GM13977 (cell line): Measurements from ENCODE around the gene NOB1.

Experiments
- DNase-seq: peaks from one replicate; pipeline ENCODE4 v3.0.0; 2012; ENCODE audit warnings: low spot score
- in situ Hi-C: fragments of 300-500 bp; cut with MboI; formaldehyde crosslinking; loops from one replicate; pipeline ENCODE4 v1.12.0; 2022; ENCODE audit warnings: low sequenced_read_pairs, low pct_unique_long_range_greater_than_20kb, mixed read lengths, inconsistent platforms; ENCODE audit not compliant: unreplicated experiment
- TF ChIP-seq, protein P1 (sequence below): IDR thresholded peaks from 2 replicates; pipeline ENCODE4 v1.5.1; 2012; ENCODE audit warnings: mild to moderate bottlenecking, control low read depth; ENCODE audit not compliant: insufficient read depth; ENCODE audit errors: extremely low read depth, missing control alignments

NOB1 gene

DNA sequence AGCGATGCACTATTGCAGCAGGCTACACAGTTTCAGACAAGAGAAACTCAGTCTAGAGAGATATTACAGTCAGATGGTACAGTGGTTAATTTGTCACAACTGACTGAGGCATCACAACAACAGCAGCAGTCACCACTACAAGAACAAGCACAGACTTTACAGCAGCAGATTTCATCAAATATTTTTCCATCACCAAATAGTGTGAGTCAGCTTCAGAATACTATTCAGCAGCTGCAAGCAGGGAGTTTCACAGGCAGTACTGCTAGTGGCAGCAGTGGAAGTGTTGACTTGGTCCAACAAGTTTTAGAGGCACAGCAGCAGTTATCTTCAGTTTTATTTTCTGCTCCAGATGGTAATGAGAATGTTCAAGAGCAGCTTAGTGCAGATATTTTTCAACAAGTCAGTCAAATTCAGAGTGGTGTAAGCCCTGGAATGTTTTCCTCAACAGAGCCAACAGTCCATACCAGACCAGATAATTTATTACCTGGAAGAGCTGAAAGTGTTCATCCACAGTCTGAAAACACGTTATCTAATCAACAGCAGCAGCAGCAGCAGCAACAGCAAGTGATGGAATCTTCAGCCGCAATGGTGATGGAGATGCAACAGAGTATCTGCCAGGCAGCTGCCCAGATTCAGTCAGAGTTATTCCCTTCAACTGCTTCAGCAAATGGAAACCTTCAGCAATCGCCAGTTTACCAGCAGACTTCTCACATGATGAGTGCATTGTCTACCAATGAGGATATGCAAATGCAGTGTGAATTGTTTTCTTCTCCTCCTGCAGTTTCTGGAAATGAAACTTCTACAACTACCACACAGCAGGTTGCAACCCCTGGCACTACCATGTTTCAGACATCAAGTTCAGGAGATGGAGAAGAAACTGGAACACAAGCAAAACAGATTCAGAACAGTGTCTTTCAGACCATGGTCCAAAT, 62.5 kb downstream of the NOB1 start:
- TF ChIP-seq, protein P1, sequence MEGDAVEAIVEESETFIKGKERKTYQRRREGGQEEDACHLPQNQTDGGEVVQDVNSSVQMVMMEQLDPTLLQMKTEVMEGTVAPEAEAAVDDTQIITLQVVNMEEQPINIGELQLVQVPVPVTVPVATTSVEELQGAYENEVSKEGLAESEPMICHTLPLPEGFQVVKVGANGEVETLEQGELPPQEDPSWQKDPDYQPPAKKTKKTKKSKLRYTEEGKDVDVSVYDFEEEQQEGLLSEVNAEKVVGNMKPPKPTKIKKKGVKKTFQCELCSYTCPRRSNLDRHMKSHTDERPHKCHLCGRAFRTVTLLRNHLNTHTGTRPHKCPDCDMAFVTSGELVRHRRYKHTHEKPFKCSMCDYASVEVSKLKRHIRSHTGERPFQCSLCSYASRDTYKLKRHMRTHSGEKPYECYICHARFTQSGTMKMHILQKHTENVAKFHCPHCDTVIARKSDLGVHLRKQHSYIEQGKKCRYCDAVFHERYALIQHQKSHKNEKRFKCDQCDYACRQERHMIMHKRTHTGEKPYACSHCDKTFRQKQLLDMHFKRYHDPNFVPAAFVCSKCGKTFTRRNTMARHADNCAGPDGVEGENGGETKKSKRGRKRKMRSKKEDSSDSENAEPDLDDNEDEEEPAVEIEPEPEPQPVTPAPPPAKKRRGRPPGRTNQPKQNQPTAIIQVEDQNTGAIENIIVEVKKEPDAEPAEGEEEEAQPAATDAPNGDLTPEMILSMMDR: no peak
- in situ Hi-C loops: no loop called here
- no peak for DNase-seq
